ENCODE measurements around the gene GNG13.

GNG13 gene

GRCh38 chr16:768428-768827 is 32.1 kb downstream of the GNG13 start:
- TF ChIP-seq CTCF (IDR thresholded peaks at IDR 0.05; ENCODE audit: low read depth, low read length, poor library complexity, severe bottlenecking) (no peak), EZH2phosphoT487 (IDR thresholded peaks at IDR 0.05; ENCODE audit: borderline replicate concordance, low read length) (no peak)

DNA sequence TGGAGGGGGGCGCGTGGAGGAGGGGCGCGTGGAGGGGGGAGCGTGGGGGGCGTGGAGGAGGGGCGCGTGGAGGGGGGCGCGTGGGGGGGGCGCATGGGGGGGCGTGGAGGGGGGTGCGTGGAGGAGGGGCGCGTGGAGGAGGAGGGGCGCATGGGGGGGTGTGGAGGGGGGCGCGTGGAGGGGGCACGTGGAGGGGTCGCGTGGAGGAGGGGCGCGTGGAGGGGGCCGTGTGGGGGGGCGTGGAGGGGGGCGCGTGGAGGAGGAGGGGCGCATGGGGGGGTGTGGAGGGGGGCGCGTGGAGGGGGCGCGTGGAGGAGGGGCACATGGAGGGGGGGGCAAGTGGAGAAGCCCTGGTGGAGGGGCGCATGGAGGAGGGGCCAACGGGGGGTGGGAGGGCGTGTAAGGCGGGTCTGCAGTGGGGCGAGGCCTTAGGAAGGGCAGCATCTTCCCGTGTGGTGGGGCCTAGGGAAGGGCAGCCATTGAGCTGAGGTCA is 32.7 kb downstream of the GNG13 start:
- no peak overlapping the region for H3K27ac ChIP-seq (ENCODE audit: low read depth, low read length)
- no peaks in the 10 kb centered on the region for H3F3A ChIP-seq (ENCODE audit: control insufficient read depth, insufficient read depth)
- H3K9me2 ChIP-seq (replicated peaks; ENCODE audit: control insufficient read depth, low read length): no peaks in the 10 kb centered on the region
- no peaks in the 10 kb centered on the region for H4K20me1 ChIP-seq (ENCODE audit: control insufficient read depth, insufficient read depth, low read depth, low read length)
- H3K36me3 ChIP-seq (ENCODE audit: control insufficient read depth, low read length): no peaks in the 10 kb centered on the region
- TF ChIP-seq EZH2phosphoT487 (IDR thresholded peaks at IDR 0.05; ENCODE audit: borderline replicate concordance, low read length) (no peak), CTCF (IDR thresholded peaks at IDR 0.05; ENCODE audit: low read depth, low read length, poor library complexity, severe bottlenecking) (no peak)
- no peak overlapping the region for H3K4me3 ChIP-seq (ENCODE audit: low read length)
- H3K79me2 ChIP-seq (ENCODE audit: control insufficient read depth, low read length): no peaks in the 10 kb centered on the region
- no peaks in the 10 kb centered on the region for H3K4me1 ChIP-seq (ENCODE audit: control insufficient read depth, low read length)
- H3K9me3 ChIP-seq (ENCODE audit: control insufficient read depth, insufficient read depth, low read length): no peaks in the 10 kb centered on the region
- H3K27me3 ChIP-seq (ENCODE audit: control insufficient read depth, low read length): no peaks in the 10 kb centered on the region
- H3K4me2 ChIP-seq (ENCODE audit: low read length): no peak overlapping the region

More at GRCh38 chr16:768428-768827, 32.1 kb downstream of the GNG13 start:
- no peak overlapping the region for H3K4me2 ChIP-seq (ENCODE audit: low read length)
- no peak overlapping the region for H3K4me3 ChIP-seq (ENCODE audit: low read length)
- no peaks in the 10 kb centered on the region for H3F3A ChIP-seq (ENCODE audit: control insufficient read depth, insufficient read depth)
- no peaks in the 10 kb centered on the region for H3K9me2 ChIP-seq (replicated peaks; ENCODE audit: control insufficient read depth, low read length)
- no peaks in the 10 kb centered on the region for H4K20me1 ChIP-seq (ENCODE audit: control insufficient read depth, insufficient read depth, low read depth, low read length)
- no peaks in the 10 kb centered on the region for H3K27me3 ChIP-seq (ENCODE audit: control insufficient read depth, low read length)
- no peaks in the 10 kb centered on the region for H3K4me1 ChIP-seq (ENCODE audit: control insufficient read depth, low read length)
- no peak overlapping the region for H3K27ac ChIP-seq (ENCODE audit: low read depth, low read length)
- H3K36me3 ChIP-seq (ENCODE audit: control insufficient read depth, low read length): no peaks in the 10 kb centered on the region
- no peaks in the 10 kb centered on the region for H3K9me3 ChIP-seq (ENCODE audit: control insufficient read depth, insufficient read depth, low read length)
- no peaks in the 10 kb centered on the region for H3K79me2 ChIP-seq (ENCODE audit: control insufficient read depth, low read length)

- H3K79me2 ChIP-seq (ENCODE audit: control insufficient read depth, low read length): no peaks in the 10 kb centered on the region
- no peak overlapping the region for H3K27ac ChIP-seq (ENCODE audit: low read depth, low read length)
- no peaks in the 10 kb centered on the region for H3K9me3 ChIP-seq (ENCODE audit: control insufficient read depth, insufficient read depth, low read length)
- TF ChIP-seq EZH2phosphoT487 (IDR thresholded peaks at IDR 0.05; ENCODE audit: borderline replicate concordance, low read length) (no peak), CTCF (IDR thresholded peaks at IDR 0.05; ENCODE audit: low read depth, low read length, poor library complexity, severe bottlenecking) (no peak)
- H3K4me1 ChIP-seq (ENCODE audit: control insufficient read depth, low read length): no peaks in the 10 kb centered on the region
- no peaks in the 10 kb centered on the region for H3K9me2 ChIP-seq (replicated peaks; ENCODE audit: control insufficient read depth, low read length)
- H3K36me3 ChIP-seq (ENCODE audit: control insufficient read depth, low read length): no peaks in the 10 kb centered on the region
- no peaks in the 10 kb centered on the region for H3F3A ChIP-seq (ENCODE audit: control insufficient read depth, insufficient read depth)
- no peak overlapping the region for H3K4me3 ChIP-seq (ENCODE audit: low read length)
- no peaks in the 10 kb centered on the region for H4K20me1 ChIP-seq (ENCODE audit: control insufficient read depth, insufficient read depth, low read depth, low read length)
- H3K4me2 ChIP-seq (ENCODE audit: low read length): no peak overlapping the region
- no peaks in the 10 kb centered on the region for H3K27me3 ChIP-seq (ENCODE audit: control insufficient read depth, low read length)
Measured at GRCh38 chr16:766820-767640, 33.5 kb downstream of the GNG13 start.
